ENCODE measurements around the gene FUT1. TPM values are rescaled to one million over a fixed set of nuclear protein-coding genes. Genes with fewer than 3 reads are reported as not detected.
A peak's percentile ranks its signal among the peaks of the same experiment; 100 is the strongest.

The FUT1 gene
- total and polyA plus RNA-seq, 2 donors (not counting 1 experiment from before 2014, with no cell fraction given) = not detected

DNA sequence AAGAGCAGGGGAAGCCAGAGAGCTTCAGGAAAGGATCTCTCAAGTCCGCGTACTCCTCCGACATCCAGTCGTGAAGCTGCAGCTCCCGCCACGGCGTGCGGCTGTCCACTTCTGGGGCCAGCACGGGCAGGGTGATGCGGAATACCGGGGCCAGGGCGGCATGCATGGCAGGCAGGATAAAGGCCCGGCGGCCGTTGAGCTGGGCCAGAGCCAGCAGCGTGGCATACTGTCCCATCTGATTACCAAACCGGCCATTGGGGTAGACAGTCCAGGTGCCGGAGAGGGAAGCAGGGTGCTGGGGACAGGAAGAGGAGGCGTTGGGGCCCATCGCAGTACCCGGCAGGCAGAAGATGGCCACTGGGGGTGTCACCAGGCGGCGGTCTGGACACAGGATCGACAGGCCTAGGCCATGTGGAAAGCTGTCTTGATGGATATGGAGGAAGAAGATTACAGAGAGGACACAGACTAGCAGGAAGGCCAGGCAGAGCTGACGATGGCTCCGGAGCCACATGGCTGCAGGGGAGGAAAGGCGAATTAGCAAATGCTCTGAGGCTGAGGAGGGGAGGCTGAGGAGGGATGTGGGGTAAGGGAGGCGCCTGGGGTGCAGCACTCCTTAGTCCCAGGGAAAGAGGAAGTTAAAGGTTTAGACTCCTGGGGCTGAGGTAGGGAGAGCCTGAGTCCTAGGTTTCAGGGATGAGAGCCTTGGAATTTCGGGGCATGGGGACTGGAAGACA, 1.5 kb downstream of the FUT1 start:
- TF ChIP-seq, protein P1, sequence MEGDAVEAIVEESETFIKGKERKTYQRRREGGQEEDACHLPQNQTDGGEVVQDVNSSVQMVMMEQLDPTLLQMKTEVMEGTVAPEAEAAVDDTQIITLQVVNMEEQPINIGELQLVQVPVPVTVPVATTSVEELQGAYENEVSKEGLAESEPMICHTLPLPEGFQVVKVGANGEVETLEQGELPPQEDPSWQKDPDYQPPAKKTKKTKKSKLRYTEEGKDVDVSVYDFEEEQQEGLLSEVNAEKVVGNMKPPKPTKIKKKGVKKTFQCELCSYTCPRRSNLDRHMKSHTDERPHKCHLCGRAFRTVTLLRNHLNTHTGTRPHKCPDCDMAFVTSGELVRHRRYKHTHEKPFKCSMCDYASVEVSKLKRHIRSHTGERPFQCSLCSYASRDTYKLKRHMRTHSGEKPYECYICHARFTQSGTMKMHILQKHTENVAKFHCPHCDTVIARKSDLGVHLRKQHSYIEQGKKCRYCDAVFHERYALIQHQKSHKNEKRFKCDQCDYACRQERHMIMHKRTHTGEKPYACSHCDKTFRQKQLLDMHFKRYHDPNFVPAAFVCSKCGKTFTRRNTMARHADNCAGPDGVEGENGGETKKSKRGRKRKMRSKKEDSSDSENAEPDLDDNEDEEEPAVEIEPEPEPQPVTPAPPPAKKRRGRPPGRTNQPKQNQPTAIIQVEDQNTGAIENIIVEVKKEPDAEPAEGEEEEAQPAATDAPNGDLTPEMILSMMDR (IDR thresholded peaks at IDR 0.05) = no peak
- TF ChIP-seq EZH2 (IDR thresholded peaks at IDR 0.05; ENCODE audit: borderline replicate concordance, insufficient read depth, low read depth, low read length, poor library complexity, severe bottlenecking) = no peak
- peaks cover 0 to 26% (median 0%) of the 10 kb centered on the region in 3 donors for H3K9me3 ChIP-seq (ENCODE audit: control extremely low read depth in 1 of 3, control insufficient read depth in 2 of 3, insufficient read depth in 1 of 3, low read length in 2 of 3)
- Mint-ChIP-seq H3K4me3 (peak overlapping the region; percentile 45), H3K27ac (no peak overlapping the region), H3K9me3 (ENCODE audit: insufficient read depth) (no peaks in the 10 kb centered on the region), H3K4me1 (peaks cover 24% of the 10 kb centered on the region), H3K27me3 (peaks cover 44% of the 10 kb centered on the region)
- DNase-seq = peak; percentile 15
- POLR2A ChIA-PET = no interaction called here
- H3K79me2 ChIP-seq (ENCODE audit: control insufficient read depth, insufficient read depth, low read length) = no peaks in the 10 kb centered on the region
- H4K20me1 ChIP-seq (ENCODE audit: control insufficient read depth, insufficient read depth, low read length, poor library complexity, severe bottlenecking) = no peaks in the 10 kb centered on the region
- H2AFZ ChIP-seq (ENCODE audit: insufficient read depth, low read depth, low read length, poor library complexity, severe bottlenecking) = no peak overlapping the region
- no peak overlapping the region for H3K27ac ChIP-seq (ENCODE audit: low read length in 2 of 2)
- intact Hi-C loops (cut with micrococcal nuclease) = no loop called here
- CTCF ChIA-PET = interaction anchor here (0.6 kb wide), 1 partner anchor 8 kb away, joined by 3 read pairs; no protein-coding TSS in a partner anchor
- no peak overlapping the region for H3K9ac ChIP-seq (ENCODE audit: low read length)
- ATAC-seq (ENCODE audit: low read depth) = no peak
- H3K4me3 ChIP-seq (ENCODE audit: control extremely low read depth in 1 of 5, extremely low read depth in 1 of 5, insufficient read depth in 1 of 5, low read depth in 2 of 5, low read length in 4 of 5) = no peak overlapping the region
- 90% methylated on average over 29 of the region's 29 CpGs for WGBS (ENCODE audit: insufficient coverage)
- H3K36me3 ChIP-seq (replicated peaks in 1 of 2; ENCODE audit: control extremely low read depth in 1 of 2, control insufficient read depth in 1 of 2, extremely low read depth in 1 of 2, insufficient read depth in 2 of 2, low read length in 1 of 2) = no peaks in the 10 kb centered on the region
- no peak overlapping the region for H3K4me2 ChIP-seq (replicated peaks; ENCODE audit: low read depth, low read length, poor library complexity, severe bottlenecking)
- H3K27me3 ChIP-seq (replicated peaks in 1 of 4; ENCODE audit: control extremely low read depth in 1 of 4, control insufficient read depth in 3 of 4, insufficient read depth in 4 of 4, low read length in 3 of 4) = peaks cover 0 to 78% (median 30%) of the 10 kb centered on the region in 4 experiments
- peaks cover 25 to 29% of the 10 kb centered on the region in 2 donors for H3K4me1 ChIP-seq (ENCODE audit: control insufficient read depth in 2 of 2, insufficient read depth in 2 of 2, low read length in 2 of 2)

DNA sequence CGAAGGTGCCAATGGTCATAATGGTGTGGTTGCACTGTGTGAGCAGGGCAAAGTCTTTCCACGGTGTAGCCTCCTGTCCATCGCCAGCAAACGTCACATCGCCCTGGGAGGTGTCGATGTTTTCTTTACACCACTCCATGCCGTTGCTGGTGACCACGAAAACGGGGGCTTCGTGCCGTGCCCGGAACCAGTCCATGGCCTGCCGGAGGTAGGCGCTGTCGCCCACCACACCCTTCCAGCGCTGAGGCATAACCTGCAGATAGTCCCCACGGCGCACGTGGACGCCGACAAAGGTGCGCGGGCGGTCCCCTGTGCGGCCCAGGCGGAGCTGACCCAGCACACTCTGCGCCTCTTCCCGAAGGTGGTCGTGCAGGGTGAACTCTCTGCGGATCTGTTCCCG, 2.1 kb downstream of the FUT1 start:
- no peak overlapping the region for H3K27ac Mint-ChIP-seq
- intact Hi-C loops (cut with micrococcal nuclease) = no loop called here

More for the DNA sequence above, 2.1 kb downstream of the FUT1 start:
- ChIA-PET CTCF (no interaction called here), POLR2A (no interaction called here)
- Histone ChIP-seq H3K9me3 (ENCODE audit: control extremely low read depth in 1 of 3, control insufficient read depth in 2 of 3, insufficient read depth in 1 of 3, low read length in 2 of 3) (peaks cover 0 to 32% (median 0%) of the 10 kb centered on the region in 3 donors), H3K4me1 (ENCODE audit: control insufficient read depth in 2 of 2, insufficient read depth in 2 of 2, low read length in 2 of 2) (peaks cover 25 to 29% of the 10 kb centered on the region in 2 donors), H3K27me3 (replicated peaks in 1 of 4; ENCODE audit: control extremely low read depth in 1 of 4, control insufficient read depth in 3 of 4, insufficient read depth in 4 of 4, low read length in 3 of 4) (peaks cover 0 to 82% (median 31%) of the 10 kb centered on the region in 4 experiments), H4K20me1 (ENCODE audit: control insufficient read depth, insufficient read depth, low read length, poor library complexity, severe bottlenecking) (no peaks in the 10 kb centered on the region), H3K4me3 (ENCODE audit: control extremely low read depth in 1 of 5, extremely low read depth in 1 of 5, insufficient read depth in 1 of 5, low read depth in 2 of 5, low read length in 4 of 5) (no peak overlapping the region), H3K4me2 (replicated peaks; ENCODE audit: low read depth, low read length, poor library complexity, severe bottlenecking) (no peak overlapping the region), H3K27ac (ENCODE audit: low read length in 2 of 2) (no peak overlapping the region), H2AFZ (ENCODE audit: insufficient read depth, low read depth, low read length, poor library complexity, severe bottlenecking) (no peak overlapping the region), H3K79me2 (ENCODE audit: control insufficient read depth, insufficient read depth, low read length) (no peaks in the 10 kb centered on the region), H3K9ac (ENCODE audit: low read length) (no peak overlapping the region), H3K36me3 (replicated peaks in 1 of 2; ENCODE audit: control extremely low read depth in 1 of 2, control insufficient read depth in 1 of 2, extremely low read depth in 1 of 2, insufficient read depth in 2 of 2, low read length in 1 of 2) (no peaks in the 10 kb centered on the region)
- TF ChIP-seq EZH2 (IDR thresholded peaks at IDR 0.05; ENCODE audit: borderline replicate concordance, insufficient read depth, low read depth, low read length, poor library complexity, severe bottlenecking) = no peak
- TF ChIP-seq, protein P1 (IDR thresholded peaks at IDR 0.05) = no peak
- 96% methylated on average over 31 of the region's 31 CpGs for WGBS (ENCODE audit: insufficient coverage)
- Mint-ChIP-seq H3K9me3 (ENCODE audit: insufficient read depth) (no peaks in the 10 kb centered on the region), H3K4me3 (no peak overlapping the region), H3K4me1 (peaks cover 25% of the 10 kb centered on the region), H3K27me3 (peaks cover 45% of the 10 kb centered on the region)
- DNase-seq (no peak), ATAC-seq (ENCODE audit: low read depth) (no peak)
